ENCODE measurements around the gene MGA.

Gene MGA

DNA sequence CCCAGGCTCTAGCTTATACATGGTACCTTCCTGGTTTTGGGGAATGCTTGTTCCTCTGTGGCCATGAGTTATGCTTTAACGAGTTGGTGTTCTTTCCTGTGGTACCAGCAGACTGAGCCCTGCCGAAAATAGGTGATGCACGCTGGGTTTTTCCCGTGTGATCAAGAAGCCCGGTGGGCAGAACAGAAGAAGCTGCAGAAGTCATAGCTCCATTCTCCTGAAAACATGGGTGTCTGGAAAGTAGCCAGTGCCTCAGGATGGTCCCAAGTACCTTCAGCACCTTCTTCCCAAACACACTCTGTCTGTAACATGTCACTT is 139.2 kb downstream of the MGA start:
- FAIRE-seq (peak; percentile 57), DNase-seq (ENCODE audit: extremely low spot score, insufficient read length, low read depth) (no peak)

DNA sequence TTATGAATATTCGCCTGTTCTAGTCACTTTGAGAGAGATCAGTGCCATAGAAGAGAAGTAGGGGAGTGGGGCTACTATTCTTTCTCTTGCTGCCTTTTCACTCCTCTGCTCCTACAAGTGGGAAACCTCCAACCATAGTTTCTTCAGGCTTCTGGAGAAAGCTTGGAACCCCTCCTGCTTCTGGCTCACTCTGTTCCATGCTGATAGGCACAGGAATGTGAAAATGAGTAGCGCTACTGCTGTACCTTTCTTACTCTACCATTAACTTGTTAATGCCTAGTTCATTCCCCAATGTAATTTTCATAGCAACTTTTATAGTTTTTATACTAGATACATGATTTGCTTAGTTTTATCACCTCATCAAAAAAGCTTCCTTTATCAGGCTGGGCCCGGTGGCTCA is 141.0 kb downstream of the MGA start:
- DNase-seq (ENCODE audit: extremely low spot score, insufficient read length, low read depth) (no peak), FAIRE-seq (no peak)

DNA sequence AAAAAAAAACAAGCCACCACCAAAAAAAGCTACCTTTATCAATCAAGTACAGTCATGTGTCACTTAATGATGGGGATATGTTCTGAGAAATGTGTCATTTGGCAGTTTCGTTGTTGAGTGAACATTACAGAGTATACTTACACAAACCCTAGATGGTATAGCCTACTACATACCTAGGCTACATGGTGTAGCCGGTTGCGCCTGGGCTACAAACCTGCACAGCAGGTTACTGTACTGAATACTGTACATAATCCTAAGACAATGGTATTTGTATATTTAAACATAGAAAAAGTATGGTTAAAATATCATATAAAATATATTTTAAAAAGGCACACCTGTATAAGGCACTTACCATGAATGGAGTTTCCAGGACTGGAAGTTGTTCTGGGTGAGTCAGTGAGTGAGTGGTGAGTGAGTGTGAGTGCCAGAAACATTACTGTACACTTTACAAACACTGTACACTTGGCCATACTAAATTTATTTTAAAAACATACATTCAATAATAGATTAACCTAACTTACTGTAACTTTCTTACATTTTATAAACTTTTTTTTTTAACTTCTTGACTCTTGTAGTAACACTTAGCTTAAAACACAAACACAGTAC is 141.7 kb downstream of the MGA start:
- DNase-seq (ENCODE audit: extremely low spot score, insufficient read length, low read depth) (no peak), FAIRE-seq (no peak)

DNA sequence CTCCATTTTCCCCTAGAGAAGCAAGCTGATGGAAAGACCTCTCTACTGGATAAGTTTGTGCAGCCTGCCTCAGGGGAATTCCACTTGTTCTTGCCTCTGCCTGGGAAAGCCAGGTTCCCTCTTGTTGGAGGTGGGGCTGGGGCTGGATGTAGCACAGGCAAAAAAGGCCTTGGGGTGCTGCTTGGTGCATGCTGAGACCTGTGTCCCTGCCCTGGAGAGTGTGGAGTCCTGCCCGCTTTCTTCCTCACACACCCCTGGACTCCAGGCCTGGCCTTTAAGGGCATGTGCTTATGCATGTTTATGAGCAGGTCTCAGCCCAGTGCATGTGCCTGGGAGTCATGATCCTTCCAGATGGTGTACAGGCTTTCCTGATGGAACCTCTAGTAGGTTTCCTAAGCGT is 144.2 kb downstream of the MGA start:
- FAIRE-seq: no peak
- no peak for DNase-seq (ENCODE audit: extremely low spot score, insufficient read length, low read depth)

DNA sequence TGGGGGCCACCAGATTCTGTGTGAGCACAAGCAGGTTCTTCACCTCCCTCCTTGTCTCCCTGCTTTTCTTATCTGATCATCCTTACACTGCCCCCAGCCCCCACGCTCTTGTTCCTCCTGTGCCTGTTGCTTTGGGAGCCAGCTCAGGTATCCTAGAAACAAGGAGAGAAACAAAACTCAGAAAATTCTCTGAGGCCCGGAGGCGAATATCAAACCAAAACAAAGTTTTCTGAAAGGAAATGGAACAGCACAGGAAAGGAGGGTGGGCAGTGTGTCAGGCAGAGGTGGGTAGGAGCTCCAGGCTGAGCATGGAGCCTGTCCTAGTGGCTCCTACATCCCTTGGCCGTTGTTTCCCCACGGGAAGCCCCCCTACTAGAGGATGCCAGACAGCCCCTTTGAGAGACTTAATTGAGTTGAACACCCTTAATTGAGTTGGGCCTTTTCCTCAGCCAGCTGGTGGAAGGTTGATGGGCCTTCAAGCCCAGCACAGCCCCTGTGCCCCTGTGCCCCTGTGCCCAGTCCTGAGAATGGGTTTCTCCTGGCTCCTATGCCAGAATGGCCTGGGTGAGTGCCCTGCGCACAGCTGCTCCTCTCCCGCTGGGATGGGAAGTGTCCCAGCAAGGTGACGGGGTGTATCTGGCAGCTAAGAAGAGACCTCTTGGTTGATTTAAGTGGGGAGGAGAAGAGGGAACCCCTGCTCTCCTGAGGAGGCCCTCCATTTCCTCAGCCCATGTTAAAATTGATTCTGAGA is 144.9 kb downstream of the MGA start:
- FAIRE-seq (no peak), DNase-seq (ENCODE audit: extremely low spot score, insufficient read length, low read depth) (no peak)

DNA sequence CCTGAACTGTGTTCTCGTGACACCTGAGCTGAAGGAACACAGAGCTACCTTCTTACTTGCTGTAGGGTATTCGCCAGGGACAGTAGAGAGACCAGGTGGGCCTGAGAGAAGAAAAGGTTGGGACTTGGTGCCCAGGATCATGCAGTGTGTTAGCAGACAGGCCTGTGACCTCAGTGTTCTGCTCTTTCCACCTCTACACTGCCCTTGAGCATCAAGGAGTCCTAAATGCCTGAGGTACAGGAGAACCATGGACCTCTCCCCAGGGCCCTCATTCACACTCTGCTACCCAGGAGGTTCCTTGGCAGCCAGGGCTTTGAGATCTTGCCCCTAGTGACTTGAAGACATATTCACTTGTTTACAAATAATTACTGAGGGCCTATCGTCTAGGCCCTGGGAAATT is 145.5 kb downstream of the MGA start:
- FAIRE-seq: no peak
- no peak for DNase-seq (ENCODE audit: extremely low spot score, insufficient read length, low read depth)

DNA sequence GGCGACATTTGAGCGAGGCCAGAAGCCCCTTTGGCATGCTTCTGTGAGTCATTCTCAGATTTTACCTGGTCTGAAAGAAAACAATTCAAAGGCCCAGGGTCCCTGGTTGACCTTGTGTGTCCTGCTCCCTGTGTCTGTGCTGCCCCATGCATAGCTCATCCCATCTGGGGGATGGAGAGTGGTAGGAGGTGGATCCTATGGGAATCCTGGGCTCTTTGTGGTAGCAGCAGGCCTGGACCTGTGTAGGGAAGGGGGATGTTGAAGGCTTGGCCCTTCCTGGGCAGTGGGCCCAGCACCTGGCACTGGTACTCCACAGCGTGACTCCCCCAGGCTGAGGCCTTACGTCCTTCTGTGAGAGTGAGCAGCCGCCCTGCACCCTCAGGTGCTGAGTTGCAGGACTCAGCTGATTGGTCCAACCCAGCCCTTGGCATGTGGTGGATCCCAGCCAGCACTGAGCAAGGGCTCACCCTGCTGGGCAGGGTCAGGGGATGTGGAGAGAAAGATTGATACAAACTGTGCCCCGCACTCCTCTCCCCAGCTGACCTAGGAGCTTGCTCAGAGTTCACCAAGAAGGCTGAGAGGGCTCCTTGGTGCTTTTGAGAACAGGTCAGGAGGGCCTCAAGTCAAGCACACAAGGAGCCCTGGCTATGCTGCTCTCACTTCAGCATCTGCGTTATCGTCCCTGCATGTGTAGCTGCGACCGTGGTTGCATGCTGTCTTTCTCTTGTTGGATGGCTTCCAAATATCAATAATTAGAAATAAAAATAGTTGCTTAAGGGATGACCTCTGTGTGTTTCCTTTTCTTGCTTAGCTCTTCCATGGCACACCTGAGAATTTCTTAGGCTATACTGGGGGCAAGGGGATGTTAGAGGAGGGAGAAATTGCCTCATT is 146.3 kb downstream of the MGA start:
- no peak for FAIRE-seq
- DNase-seq (ENCODE audit: extremely low spot score, insufficient read length, low read depth): no peak

DNA sequence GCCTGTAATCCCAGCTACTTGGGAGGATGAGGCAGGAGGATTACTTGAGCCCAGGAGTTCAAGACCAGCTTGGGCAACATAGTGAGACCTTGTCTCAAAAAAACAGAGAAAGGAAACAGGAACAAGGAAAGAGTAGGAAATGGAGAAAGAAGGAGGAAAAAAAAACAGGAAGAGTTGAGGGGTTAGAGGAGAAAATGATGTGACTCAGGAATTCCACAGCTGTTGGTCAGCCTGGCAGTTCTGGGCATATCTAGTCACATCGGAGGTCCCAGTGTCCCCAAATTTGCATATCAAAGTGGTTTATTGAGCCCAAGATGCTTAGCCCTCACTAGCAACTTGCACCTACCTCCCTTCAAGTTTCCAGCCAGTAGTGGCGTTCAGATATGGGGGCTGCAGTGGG is 148.9 kb downstream of the MGA start:
- DNase-seq (ENCODE audit: extremely low spot score, insufficient read length, low read depth) (no peak), FAIRE-seq (no peak)

DNA sequence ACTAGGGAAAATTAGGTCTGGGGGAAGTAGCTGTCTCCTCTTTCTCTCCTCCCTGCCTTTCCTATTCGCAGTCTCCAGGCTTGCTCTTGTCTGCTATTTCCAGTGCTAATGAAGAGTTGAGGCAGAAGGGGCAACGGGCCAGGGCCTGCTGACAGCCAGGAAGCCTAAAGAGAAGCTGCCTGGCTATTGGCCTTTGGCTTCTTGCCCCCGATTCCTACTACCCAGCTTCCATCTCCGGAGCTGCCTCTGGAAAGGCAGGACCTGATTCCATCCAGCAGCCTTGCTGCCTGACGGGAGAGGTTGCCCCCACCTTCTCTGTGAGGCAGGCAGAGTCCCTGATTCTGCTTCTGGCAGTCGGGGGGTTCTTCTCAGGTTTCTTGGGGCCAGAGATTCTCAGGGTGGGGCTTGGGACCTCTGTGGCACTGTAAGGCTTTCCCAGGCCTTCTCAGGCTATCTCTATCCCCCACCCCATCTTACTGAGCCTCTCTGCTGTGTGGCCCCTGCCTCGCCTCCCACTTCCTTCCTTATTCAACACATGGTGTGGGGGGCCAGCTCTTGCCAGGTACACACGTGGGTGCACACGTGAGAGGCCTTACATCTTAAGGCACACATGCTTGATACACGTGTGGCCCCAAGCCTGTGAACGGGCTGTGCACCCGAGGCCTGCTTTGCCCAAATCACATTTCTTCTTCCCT is 149.5 kb downstream of the MGA start:
- no peak for FAIRE-seq
- DNase-seq (ENCODE audit: extremely low spot score, insufficient read length, low read depth): no peak

DNA sequence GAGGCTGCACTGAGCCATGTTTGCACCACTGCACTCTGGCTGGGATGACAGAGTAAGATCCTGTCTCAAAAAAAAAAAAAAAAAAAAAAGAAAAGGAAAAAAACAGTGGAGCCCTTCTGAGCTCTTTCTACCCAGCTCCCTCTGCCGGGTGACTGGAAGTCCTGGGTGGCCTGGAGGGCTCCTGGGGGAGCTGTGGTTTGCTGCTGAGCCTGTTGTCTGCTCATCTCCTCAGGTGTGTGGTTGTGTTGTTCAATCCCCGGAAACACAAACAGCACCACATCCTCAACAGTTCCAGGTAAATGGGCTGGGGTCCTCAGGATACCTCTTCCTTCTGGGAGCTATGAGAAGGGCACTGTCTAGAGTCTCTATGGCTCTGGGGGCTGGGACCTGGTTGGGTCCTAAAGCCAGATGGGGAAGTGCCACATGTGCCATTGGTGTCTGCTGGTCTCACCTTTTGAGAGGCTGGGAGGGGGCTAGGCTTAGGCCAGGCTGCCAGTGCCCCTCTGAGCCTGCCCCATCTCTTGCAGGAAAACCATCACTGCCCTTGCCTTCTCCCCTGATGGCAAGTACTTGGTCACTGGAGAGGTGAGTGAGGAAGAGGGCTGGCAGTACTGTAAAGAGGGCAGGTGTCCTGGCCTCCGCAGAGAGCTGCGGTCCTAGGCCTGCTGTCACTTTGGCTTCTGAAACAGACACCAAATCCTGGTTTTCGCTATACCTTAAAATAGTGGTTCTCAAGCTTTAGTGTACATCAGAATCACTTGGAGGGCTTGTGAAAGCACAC is 150.6 kb downstream of the MGA start:
- FAIRE-seq (no peak), DNase-seq (ENCODE audit: extremely low spot score, insufficient read length, low read depth) (no peak)

DNA sequence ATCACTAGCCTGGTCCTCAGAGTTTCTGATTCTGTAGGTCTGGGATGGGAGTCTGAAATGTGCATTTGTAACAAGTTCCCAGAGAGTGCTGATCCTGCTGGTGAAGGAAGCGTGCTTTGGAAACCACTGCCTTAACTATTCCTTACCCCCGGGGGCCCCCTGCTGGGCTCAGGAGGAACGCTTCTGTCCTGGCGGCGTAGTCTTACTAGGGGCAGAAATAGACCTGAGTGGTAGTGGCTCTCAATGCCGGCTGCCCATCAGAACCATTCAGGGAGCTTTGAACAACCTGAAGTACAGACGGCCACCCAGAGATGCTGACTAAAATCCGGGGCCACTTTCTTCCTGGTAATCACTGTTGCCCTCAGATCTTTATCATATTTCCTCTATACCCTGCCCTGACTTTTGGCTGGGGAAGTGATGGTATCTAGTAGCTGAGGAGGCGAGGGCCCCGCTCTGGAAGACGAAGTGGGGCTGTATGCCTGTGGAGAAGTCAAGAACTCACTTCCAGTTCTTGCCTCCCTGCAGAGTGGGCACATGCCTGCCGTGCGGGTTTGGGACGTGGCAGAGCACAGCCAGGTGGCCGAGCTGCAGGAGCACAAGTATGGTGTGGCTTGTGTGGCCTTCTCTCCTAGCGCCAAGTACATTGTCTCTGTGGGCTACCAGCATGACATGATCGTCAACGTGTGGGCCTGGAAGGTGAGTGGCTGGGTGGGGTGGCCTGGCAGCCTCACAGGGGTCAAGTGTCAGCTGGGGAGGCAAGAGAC is 151.4 kb downstream of the MGA start:
- peak; percentile 73 for DNase-seq (ENCODE audit: extremely low spot score, insufficient read length, low read depth)
- FAIRE-seq: peak; percentile 84

DNA sequence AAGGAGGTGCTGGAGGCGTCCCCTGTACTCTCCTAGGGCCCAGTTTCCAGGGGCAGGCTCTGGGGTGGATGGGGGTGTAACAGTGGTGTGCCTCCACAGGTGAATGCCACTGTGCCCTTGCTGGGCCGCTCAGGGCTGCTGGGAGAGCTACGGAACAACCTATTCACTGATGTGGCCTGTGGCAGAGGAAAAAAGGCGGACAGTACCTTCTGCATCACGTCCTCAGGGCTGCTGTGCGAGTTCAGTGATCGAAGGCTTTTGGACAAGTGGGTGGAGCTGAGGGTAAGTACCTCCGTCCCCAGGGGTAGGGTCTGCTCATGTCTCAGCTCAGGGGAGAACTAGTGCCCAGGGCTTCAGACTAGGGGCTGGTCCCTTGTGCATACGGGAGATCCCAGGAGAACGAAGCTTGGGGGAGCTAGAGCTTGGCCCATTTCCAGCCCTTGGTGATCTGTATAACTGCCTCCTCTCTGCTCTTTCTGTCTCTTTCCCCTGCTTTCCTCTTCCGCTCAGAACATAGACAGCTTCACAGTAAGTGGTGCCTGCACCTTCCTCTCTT is 152.7 kb downstream of the MGA start:
- DNase-seq (ENCODE audit: extremely low spot score, insufficient read length, low read depth) (no peak), FAIRE-seq (no peak)

DNA sequence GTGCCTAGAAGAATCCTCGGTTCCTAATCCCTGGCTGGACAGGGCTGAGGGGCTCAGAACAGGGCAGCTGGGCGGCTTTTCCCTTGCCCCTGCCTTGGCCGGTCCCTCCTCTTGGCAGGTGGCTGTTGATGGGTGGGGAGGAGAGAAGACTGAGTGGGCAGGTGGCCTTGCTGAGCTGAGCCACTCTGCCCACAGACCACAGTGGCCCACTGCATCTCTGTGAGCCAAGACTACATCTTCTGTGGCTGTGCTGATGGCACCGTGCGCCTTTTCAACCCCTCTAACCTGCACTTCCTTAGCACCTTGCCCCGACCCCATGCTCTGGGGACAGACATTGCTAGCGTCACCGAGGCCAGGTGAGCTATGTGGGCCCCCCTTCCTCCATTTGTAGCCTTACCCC is 153.2 kb downstream of the MGA start:
- no peak for DNase-seq (ENCODE audit: extremely low spot score, insufficient read length, low read depth)
- FAIRE-seq: no peak

DNA sequence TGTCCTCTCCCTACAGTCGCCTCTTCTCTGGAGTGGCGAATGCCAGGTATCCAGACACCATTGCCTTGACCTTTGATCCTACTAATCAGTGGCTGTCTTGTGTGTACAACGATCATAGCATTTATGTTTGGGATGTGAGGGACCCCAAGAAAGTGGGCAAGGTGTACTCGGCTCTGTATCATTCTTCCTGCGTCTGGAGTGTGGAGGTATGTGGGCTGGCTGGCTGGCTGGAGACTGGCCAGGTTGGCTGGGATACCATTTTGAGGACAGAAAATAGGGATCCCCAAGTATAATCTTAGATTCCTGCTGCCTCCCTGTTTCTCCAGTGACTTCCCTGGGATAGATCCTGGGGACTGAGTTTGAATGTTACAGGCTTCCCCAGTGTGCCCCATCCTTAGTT is 154.3 kb downstream of the MGA start:
- DNase-seq (ENCODE audit: extremely low spot score, insufficient read length, low read depth) (no peak), FAIRE-seq (no peak)

DNA sequence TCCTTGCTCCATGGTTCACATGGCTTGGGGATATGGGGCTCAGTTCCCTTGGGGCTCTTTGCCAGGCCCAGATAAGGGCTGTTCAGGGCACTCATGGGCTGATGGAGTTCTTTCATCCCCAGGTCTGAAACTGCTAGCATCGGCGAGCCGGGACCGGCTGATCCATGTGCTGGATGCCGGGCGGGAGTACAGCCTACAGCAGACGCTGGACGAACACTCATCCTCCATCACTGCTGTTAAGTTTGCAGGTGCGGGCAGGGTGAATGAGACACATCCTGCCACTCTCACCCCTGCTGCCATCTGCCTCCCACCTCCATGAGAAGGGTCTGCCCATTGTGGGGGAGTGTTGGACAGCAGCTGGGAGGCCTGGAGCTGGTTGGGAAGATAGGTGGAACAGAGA is 156.6 kb downstream of the MGA start:
- no peak for FAIRE-seq
- no peak for DNase-seq (ENCODE audit: extremely low spot score, insufficient read length, low read depth)

DNA sequence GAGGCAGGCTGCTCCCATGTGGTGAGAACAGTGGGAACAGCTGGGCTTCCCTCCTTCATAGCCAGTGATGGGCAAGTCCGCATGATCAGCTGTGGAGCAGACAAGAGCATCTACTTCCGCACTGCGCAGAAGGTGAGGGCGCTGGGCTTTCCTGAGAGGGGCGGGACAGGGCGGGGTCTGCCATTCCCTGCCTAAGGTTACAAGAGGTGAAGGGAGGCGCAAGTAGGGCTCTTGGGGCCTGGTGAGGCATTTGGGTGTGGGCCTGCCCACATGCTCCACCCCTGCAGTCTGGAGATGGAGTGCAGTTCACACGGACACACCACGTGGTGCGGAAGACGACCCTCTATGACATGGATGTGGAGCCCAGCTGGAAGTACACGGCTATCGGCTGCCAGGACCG is 157.1 kb downstream of the MGA start:
- DNase-seq (ENCODE audit: extremely low spot score, insufficient read length, low read depth): no peak
- no peak for FAIRE-seq

DNA sequence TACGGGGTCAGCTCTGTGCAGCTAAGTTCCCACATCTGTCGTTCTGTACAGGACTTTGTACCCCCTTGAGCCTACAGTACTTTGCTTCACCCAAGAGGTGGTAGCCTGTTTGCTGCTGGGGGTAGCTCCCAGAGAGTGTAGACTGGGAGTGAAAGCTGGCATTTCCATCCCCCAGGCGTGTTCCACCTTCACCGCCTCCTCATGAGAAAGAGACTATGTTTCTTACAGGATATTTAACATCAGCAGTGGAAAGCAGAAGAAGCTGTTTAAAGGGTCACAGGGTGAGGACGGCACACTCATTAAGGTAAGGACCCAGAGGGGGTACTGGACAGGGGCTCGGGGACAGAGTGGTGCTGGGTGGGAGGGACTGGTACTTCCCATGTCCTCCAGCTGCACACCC is 157.6 kb downstream of the MGA start:
- FAIRE-seq: no peak
- DNase-seq (ENCODE audit: extremely low spot score, insufficient read length, low read depth): no peak

DNA sequence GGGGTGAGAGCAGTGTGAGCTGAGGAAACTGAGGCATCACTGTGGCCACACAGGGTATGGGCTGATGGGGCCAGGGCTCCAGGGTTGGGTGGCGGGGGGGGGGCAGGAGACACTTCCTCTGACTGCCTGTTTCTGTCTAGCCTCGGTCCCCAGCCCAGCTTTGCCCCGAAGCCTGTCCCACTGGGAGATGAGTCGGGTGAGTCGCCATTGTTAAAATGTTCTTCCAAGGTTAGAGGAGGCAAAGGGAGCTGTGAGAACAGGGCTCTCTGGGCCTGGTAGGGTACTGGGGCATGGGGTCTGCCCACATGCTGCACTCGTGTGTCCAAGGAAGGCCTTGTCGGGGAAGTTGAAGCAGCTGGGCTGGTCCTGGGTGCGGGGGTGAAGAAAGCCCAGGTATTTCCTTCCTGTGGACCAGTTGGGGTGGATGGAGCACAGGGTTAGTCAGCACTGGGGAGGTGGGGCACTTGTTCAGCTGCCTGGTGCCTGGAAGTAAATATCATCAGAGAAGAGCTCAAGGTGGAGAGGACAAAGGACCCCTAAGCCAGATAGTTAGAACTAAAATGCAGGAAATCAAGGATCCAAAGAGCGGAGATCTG is 159.3 kb downstream of the MGA start:
- DNase-seq (ENCODE audit: extremely low spot score, insufficient read length, low read depth) (no peak), FAIRE-seq (no peak)

All from GM18507 (cell line).